ENCODE measurements around the gene HSDL2.
A peak's percentile ranks its signal among the peaks of the same experiment; 100 is the strongest.
"Not testable (repeated sequence)": the region's sequence is repeated elsewhere in the genome, so short reads cannot be mapped to it uniquely, and the experiment has no call there.

HSDL2 gene

GRCh38 chr9:112367465-112367864, 12.4 kb upstream of the HSDL2 start:
- H3K27ac ChIP-seq (ENCODE audit: low read length) = no peak overlapping the region
- H3K36me3 ChIP-seq (ENCODE audit: control insufficient read depth in 1 of 2, insufficient read depth in 2 of 2, low read length in 2 of 2) = no peaks in the 10 kb centered on the region
- H3K4me3 ChIP-seq (ENCODE audit: low read depth in 1 of 2, low read length in 2 of 2) = no peak overlapping the region
- H3K4me1 ChIP-seq (ENCODE audit: control insufficient read depth in 1 of 2, insufficient read depth in 2 of 2, low read length in 2 of 2) = no peaks in the 10 kb centered on the region
- peaks cover 4% of the 10 kb centered on the region in 2 donors for H3K9me3 ChIP-seq (ENCODE audit: control insufficient read depth in 1 of 2, low read length in 2 of 2)
- H3K27me3 ChIP-seq (ENCODE audit: low read depth, low read length) = no peaks in the 10 kb centered on the region

DNA sequence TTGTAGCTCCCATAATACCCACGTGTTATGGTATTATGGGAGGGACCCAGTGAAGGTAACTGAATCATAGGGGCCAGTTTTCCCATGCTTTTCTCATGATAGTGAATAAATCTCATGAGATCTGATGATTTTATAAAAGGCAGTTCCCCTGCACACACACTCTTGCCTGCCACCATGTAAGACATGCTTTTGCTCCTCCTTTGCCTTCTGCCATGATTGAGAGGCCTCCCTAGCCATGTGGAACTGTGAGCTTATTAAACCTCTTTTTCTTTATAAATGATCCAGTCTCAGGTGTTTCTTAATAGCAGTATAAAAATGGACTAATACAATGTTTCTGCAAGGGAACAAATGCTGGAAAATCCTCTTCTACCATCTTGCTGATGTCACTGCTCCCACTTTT, 10.1 kb upstream of the HSDL2 start:
- H3K27me3 ChIP-seq (ENCODE audit: low read depth, low read length) = no peaks in the 10 kb centered on the region
- no peaks in the 10 kb centered on the region for H3K4me1 ChIP-seq (ENCODE audit: control insufficient read depth in 1 of 2, insufficient read depth in 2 of 2, low read length in 2 of 2)
- H3K27ac ChIP-seq (ENCODE audit: low read length) = no peak overlapping the region
- no peak overlapping the region for H3K4me3 ChIP-seq (ENCODE audit: low read depth in 1 of 2, low read length in 2 of 2)
- peaks cover 4% of the 10 kb centered on the region in 2 donors for H3K9me3 ChIP-seq (ENCODE audit: control insufficient read depth in 1 of 2, low read length in 2 of 2)
- no peaks in the 10 kb centered on the region for H3K36me3 ChIP-seq (ENCODE audit: control insufficient read depth in 1 of 2, insufficient read depth in 2 of 2, low read length in 2 of 2)

DNA sequence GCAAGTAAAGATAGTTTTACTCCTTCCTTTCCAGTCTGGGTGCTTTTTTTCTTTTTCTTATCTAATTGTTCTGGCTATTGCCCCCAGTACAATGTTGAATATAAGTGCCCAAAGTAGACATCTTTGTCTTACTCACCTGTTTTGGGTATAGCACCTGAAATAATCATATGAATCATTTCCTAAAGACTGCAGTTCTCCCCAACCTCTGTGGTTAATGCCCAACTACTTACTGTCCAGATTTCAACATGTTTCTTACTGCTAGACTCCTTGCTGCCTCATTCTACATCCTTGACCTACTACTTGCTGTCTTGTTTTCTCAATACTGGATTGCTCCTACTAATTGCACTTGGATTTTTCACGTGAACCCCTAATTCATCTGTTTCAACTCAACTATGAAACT, 8.8 kb upstream of the HSDL2 start:
- Histone ChIP-seq H3K36me3 (ENCODE audit: control insufficient read depth in 1 of 2, insufficient read depth in 2 of 2, low read length in 2 of 2) (no peaks in the 10 kb centered on the region), H3K27ac (ENCODE audit: low read length) (no peak overlapping the region), H3K4me1 (ENCODE audit: control insufficient read depth in 1 of 2, insufficient read depth in 2 of 2, low read length in 2 of 2) (no peaks in the 10 kb centered on the region), H3K9me3 (ENCODE audit: control insufficient read depth in 1 of 2, low read length in 2 of 2) (peaks cover 4% of the 10 kb centered on the region in 2 donors), H3K4me3 (ENCODE audit: low read depth in 1 of 2, low read length in 2 of 2) (no peak overlapping the region), H3K27me3 (ENCODE audit: low read depth, low read length) (no peaks in the 10 kb centered on the region)

GRCh38 chr9:112373666-112374065, 6.2 kb upstream of the HSDL2 start:
- H3K4me1 ChIP-seq (ENCODE audit: control insufficient read depth in 1 of 2, insufficient read depth in 2 of 2, low read length in 2 of 2); H3K27me3 ChIP-seq (ENCODE audit: low read depth, low read length); H3K36me3 ChIP-seq (ENCODE audit: control insufficient read depth in 1 of 2, insufficient read depth in 2 of 2, low read length in 2 of 2); H3K9me3 ChIP-seq (ENCODE audit: control insufficient read depth in 1 of 2, low read length in 2 of 2); H3K4me3 ChIP-seq (ENCODE audit: low read depth in 1 of 2, low read length in 2 of 2); H3K27ac ChIP-seq (ENCODE audit: low read length): not testable (repeated sequence)

- H3K27ac ChIP-seq (ENCODE audit: low read length); H3K9me3 ChIP-seq (ENCODE audit: control insufficient read depth in 1 of 2, low read length in 2 of 2); H3K4me3 ChIP-seq (ENCODE audit: low read depth in 1 of 2, low read length in 2 of 2); H3K27me3 ChIP-seq (ENCODE audit: low read depth, low read length); H3K36me3 ChIP-seq (ENCODE audit: control insufficient read depth in 1 of 2, insufficient read depth in 2 of 2, low read length in 2 of 2); H3K4me1 ChIP-seq (ENCODE audit: control insufficient read depth in 1 of 2, insufficient read depth in 2 of 2, low read length in 2 of 2): not testable (repeated sequence)
These were observed 5.7 kb upstream of the HSDL2 start for GRCh38 chr9:112374232-112374631.

DNA sequence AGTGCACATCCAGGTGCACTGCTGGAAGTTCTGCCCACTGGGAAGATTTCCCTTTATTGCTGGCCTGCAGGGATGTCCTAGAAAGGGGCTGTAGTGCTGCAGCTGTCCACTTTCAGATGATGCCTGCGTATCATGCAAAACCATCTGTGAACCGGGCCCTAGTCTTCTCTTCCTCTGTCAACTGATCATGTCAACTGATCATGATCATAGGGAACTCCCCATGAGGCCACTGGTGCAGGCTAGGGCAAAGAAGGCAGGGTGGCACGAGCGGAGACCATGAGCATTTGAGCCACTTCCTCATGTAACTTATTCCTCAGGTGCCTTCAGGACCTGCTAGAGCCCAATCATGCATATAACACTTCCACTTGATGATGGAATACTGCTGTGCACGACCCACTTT, 4.5 kb upstream of the HSDL2 start:
- Histone ChIP-seq H3K4me3 (ENCODE audit: low read depth in 1 of 2, low read length in 2 of 2) (no peak overlapping the region), H3K9me3 (ENCODE audit: control insufficient read depth in 1 of 2, low read length in 2 of 2) (no peaks in the 10 kb centered on the region), H3K4me1 (ENCODE audit: control insufficient read depth in 1 of 2, insufficient read depth in 2 of 2, low read length in 2 of 2) (peaks cover 4 to 9% of the 10 kb centered on the region in 2 donors), H3K36me3 (ENCODE audit: control insufficient read depth in 1 of 2, insufficient read depth in 2 of 2, low read length in 2 of 2) (peaks cover 0 to 11% of the 10 kb centered on the region in 2 donors), H3K27me3 (ENCODE audit: low read depth, low read length) (no peaks in the 10 kb centered on the region), H3K27ac (ENCODE audit: low read length) (no peak overlapping the region)

- Histone ChIP-seq H3K9me3 (ENCODE audit: control insufficient read depth in 1 of 2, low read length in 2 of 2) (no peaks in the 10 kb centered on the region), H3K27me3 (ENCODE audit: low read depth, low read length) (no peaks in the 10 kb centered on the region), H3K36me3 (ENCODE audit: control insufficient read depth in 1 of 2, insufficient read depth in 2 of 2, low read length in 2 of 2) (peaks cover 0 to 11% of the 10 kb centered on the region in 2 donors), H3K27ac (ENCODE audit: low read length) (no peak overlapping the region), H3K4me1 (ENCODE audit: control insufficient read depth in 1 of 2, insufficient read depth in 2 of 2, low read length in 2 of 2) (peaks cover 9 to 17% of the 10 kb centered on the region in 2 donors), H3K4me3 (ENCODE audit: low read depth in 1 of 2, low read length in 2 of 2) (peak overlapping the region in 1 of 2 donors; percentile 66)
These were observed 2.8 kb upstream of the HSDL2 start for GRCh38 chr9:112377087-112377486.

- Histone ChIP-seq H3K9me3 (ENCODE audit: control insufficient read depth in 1 of 2, low read length in 2 of 2) (no peaks in the 10 kb centered on the region), H3K4me1 (ENCODE audit: control insufficient read depth in 1 of 2, insufficient read depth in 2 of 2, low read length in 2 of 2) (peaks cover 9 to 20% of the 10 kb centered on the region in 2 donors), H3K36me3 (ENCODE audit: control insufficient read depth in 1 of 2, insufficient read depth in 2 of 2, low read length in 2 of 2) (peaks cover 0 to 11% of the 10 kb centered on the region in 2 donors), H3K4me3 (ENCODE audit: low read depth in 1 of 2, low read length in 2 of 2) (peak overlapping the region; percentile 66 to 93), H3K27ac (ENCODE audit: low read length) (no peak overlapping the region), H3K27me3 (ENCODE audit: low read depth, low read length) (no peaks in the 10 kb centered on the region)
These were observed 2.1 kb upstream of the HSDL2 start for GRCh38 chr9:112377684-112378327.

GRCh38 chr9:112378328-112379176, 1.4 kb upstream of the HSDL2 start:
- Histone ChIP-seq H3K4me1 (ENCODE audit: control insufficient read depth in 1 of 2, insufficient read depth in 2 of 2, low read length in 2 of 2) (peaks cover 9 to 22% of the 10 kb centered on the region in 2 donors), H3K36me3 (ENCODE audit: control insufficient read depth in 1 of 2, insufficient read depth in 2 of 2, low read length in 2 of 2) (peaks cover 0 to 11% of the 10 kb centered on the region in 2 donors), H3K4me3 (ENCODE audit: low read depth in 1 of 2, low read length in 2 of 2) (peak overlapping the region; percentile 66 to 93), H3K27me3 (ENCODE audit: low read depth, low read length) (no peaks in the 10 kb centered on the region), H3K27ac (ENCODE audit: low read length) (peak overlapping the region; percentile 80), H3K9me3 (ENCODE audit: control insufficient read depth in 1 of 2, low read length in 2 of 2) (no peaks in the 10 kb centered on the region)

DNA sequence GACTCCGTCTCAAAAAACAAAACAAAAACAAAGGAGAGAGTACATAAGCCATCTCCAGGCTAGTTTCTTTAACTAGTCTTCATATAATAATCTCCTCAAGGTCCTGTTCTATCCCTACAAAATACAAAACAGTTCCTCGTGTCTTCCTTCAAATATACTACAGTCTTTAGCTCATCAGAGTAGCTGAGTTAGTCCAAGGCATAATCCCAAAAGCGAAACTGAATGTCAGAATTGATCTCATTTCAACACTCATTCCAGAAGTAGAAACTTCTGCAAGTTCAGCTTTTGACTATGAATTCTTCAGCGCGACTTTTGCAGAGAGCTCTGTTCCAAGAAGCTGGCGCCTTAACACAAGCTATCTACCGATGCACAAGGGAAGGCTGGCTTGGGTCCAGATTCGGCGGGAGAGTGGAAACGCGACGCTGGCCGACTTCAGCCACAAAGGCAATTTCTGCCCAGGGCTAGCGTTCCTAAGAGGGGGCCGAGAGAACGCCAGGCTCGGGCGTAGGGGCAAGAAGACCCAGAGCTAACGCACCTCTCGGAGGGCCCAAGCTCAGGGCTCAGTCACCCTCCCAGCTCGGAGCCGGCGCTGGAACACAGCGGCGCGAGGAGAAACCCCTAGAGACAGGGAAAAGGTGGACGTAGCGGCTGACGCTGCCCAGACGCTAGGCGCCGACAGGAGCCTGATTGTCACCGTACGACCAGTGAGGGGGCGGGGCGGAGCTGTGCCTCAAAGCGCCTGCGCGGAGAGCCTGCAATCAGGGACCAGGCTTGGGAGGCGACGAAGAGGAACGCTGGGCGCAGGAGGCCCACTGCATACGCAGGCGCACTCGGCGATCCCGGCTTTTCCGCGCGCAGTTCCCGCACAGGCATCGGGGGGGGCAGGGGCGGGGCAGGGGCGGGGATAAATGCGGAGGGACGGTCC, 469 bp upstream of the HSDL2 start:
- no peaks in the 10 kb centered on the region for H3K9me3 ChIP-seq (ENCODE audit: control insufficient read depth in 1 of 2, low read length in 2 of 2)
- H3K4me1 ChIP-seq (ENCODE audit: control insufficient read depth in 1 of 2, insufficient read depth in 2 of 2, low read length in 2 of 2) = peaks cover 13 to 31% of the 10 kb centered on the region in 2 donors
- peaks cover 0 to 11% of the 10 kb centered on the region in 2 donors for H3K36me3 ChIP-seq (ENCODE audit: control insufficient read depth in 1 of 2, insufficient read depth in 2 of 2, low read length in 2 of 2)
- peak overlapping the region; percentile 88 to 93 for H3K4me3 ChIP-seq (ENCODE audit: low read depth in 1 of 2, low read length in 2 of 2)
- H3K27ac ChIP-seq (ENCODE audit: low read length) = peak overlapping the region; percentile 80
- H3K27me3 ChIP-seq (ENCODE audit: low read depth, low read length) = no peaks in the 10 kb centered on the region

DNA sequence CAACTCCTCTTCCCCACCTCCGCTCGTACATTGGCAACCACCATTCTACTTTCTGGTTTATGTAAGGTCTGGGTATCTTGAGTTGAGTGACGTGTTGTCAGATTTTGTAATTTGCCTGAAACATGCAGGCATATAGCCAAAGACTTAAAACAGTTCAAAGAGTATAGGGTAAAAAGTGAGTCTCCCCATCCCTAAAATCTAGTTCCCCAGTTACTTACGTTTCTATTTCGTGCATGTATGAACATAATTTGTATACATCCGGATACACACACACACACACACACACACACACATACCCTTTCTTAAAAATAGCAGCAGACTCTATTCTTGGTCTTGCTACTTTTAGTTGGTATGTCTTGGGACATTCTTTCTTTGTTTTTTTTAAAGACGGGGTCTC, 915 bp downstream of the HSDL2 start:
- Histone ChIP-seq H3K4me3 (ENCODE audit: low read depth in 1 of 2, low read length in 2 of 2) (peak overlapping the region; percentile 88 to 93), H3K27ac (ENCODE audit: low read length) (peak overlapping the region; percentile 61), H3K9me3 (ENCODE audit: control insufficient read depth in 1 of 2, low read length in 2 of 2) (no peaks in the 10 kb centered on the region), H3K27me3 (ENCODE audit: low read depth, low read length) (no peaks in the 10 kb centered on the region), H3K4me1 (ENCODE audit: control insufficient read depth in 1 of 2, insufficient read depth in 2 of 2, low read length in 2 of 2) (peaks cover 13 to 35% of the 10 kb centered on the region in 2 donors), H3K36me3 (ENCODE audit: control insufficient read depth in 1 of 2, insufficient read depth in 2 of 2, low read length in 2 of 2) (peaks cover 0 to 11% of the 10 kb centered on the region in 2 donors)

All from muscle layer of duodenum (tissue), 2 donors.